Trophoblast cell (in vitro differentiated cells and primary cell): ENCODE data around the gene MINDY4B.
A peak's percentile ranks its signal among the peaks of the same experiment; 100 is the strongest.
"Not testable (repeated sequence)": the region's sequence is repeated elsewhere in the genome, so short reads cannot be mapped to it uniquely, and the experiment has no call there.

Experiments used
- DNase-seq, 2 donors: peaks; one replicate each; pipeline ENCODE4 v3.0.0-alpha.2; 2016
- H2AFZ ChIP-seq: 2 replicates; pipeline ENCODE4 v1.6.1; 2013; ENCODE audit warnings: low read length, moderate library complexity, mild to moderate bottlenecking; ENCODE audit not compliant: insufficient read depth, poor library complexity
- H2AK5ac ChIP-seq: 2 replicates; pipeline ENCODE4 v1.6.1; 2013; ENCODE audit warnings: mild to moderate bottlenecking, low read length
- H2BK120ac ChIP-seq: 2 replicates; pipeline ENCODE4 v1.6.1; 2013; ENCODE audit warnings: low read length, mild to moderate bottlenecking, moderate library complexity; ENCODE audit not compliant: insufficient read depth, poor library complexity
- H2BK12ac ChIP-seq: 2 replicates; pipeline ENCODE4 v1.6.1; 2013; ENCODE audit warnings: mild to moderate bottlenecking, low read length, moderate library complexity
- H2BK5ac ChIP-seq: 2 replicates; pipeline ENCODE4 v1.6.1; 2013; ENCODE audit warnings: low read length, low read depth, moderate library complexity, mild to moderate bottlenecking; ENCODE audit not compliant: poor library complexity
- H3K14ac ChIP-seq: 2 replicates; pipeline ENCODE4 v1.6.1; 2013; ENCODE audit warnings: mild to moderate bottlenecking, low read length
- H3K18ac ChIP-seq: 2 replicates; pipeline ENCODE4 v1.6.1; 2013; ENCODE audit warnings: mild to moderate bottlenecking, low read length
- H3K23ac ChIP-seq: 2 replicates; pipeline ENCODE4 v1.6.1; 2013; ENCODE audit warnings: low read length
- H3K27ac ChIP-seq: 2 replicates; pipeline ENCODE4 v1.5.1; 2013; ENCODE audit warnings: low read depth, mild to moderate bottlenecking, inconsistent platforms, low read length, moderate library complexity
- H3K27me3 ChIP-seq: 2 replicates; pipeline ENCODE4 v1.6.1; 2013; ENCODE audit warnings: inconsistent platforms, mild to moderate bottlenecking, low read length, moderate library complexity; ENCODE audit not compliant: insufficient read depth
- H3K36me3 ChIP-seq, 2 experiments: 1 replicate in 1 of 2; 2 replicates in 1 of 2; pipeline ENCODE4 v1.6.1; 2013; ENCODE audit warnings: low read length in 2 of 2, mild to moderate bottlenecking in 2 of 2, moderate library complexity in 1 of 2; ENCODE audit not compliant: insufficient read depth in 2 of 2, control insufficient read depth in 1 of 2
- H3K4ac ChIP-seq: 2 replicates; pipeline ENCODE4 v1.6.1; 2013; ENCODE audit warnings: low read depth, mild to moderate bottlenecking, low read length, moderate library complexity
- H3K4me1 ChIP-seq, 2 experiments: 1 replicate in 1 of 2; 2 replicates in 1 of 2; pipeline ENCODE4 v1.6.1; 2013; ENCODE audit warnings: low read length in 2 of 2, mild to moderate bottlenecking in 2 of 2, moderate library complexity in 1 of 2; ENCODE audit not compliant: insufficient read depth in 2 of 2, control insufficient read depth in 1 of 2
- H3K4me2 ChIP-seq: 2 replicates; pipeline ENCODE4 v1.6.1; 2013; ENCODE audit warnings: inconsistent platforms, mild to moderate bottlenecking, low read length, moderate library complexity
- H3K4me3 ChIP-seq: 2 replicates; pipeline ENCODE4 v1.5.1; 2013; ENCODE audit warnings: mild to moderate bottlenecking, low read depth, low read length, inconsistent platforms
- H3K79me1 ChIP-seq: one replicate; pipeline ENCODE4 v1.6.1; 2013; ENCODE audit warnings: low read length
- H3K79me2 ChIP-seq: 2 replicates; pipeline ENCODE4 v1.6.1; 2013; ENCODE audit warnings: low read length, mild to moderate bottlenecking; ENCODE audit not compliant: control insufficient read depth, insufficient read depth, poor library complexity
- H3K9ac ChIP-seq: 2 replicates; pipeline ENCODE4 v1.6.1; 2013; ENCODE audit warnings: mild to moderate bottlenecking, low read length
- H3K9me3 ChIP-seq: 2 replicates; pipeline ENCODE4 v1.6.1; 2013; ENCODE audit warnings: low read depth, mild to moderate bottlenecking, control low read depth, inconsistent platforms, low read length; ENCODE audit not compliant: insufficient read depth
- H4K12ac ChIP-seq: 2 replicates; pipeline ENCODE4 v1.6.1; 2013; ENCODE audit warnings: low read depth, mild to moderate bottlenecking, low read length, moderate library complexity
- H4K8ac ChIP-seq: 2 replicates; pipeline ENCODE4 v1.6.1; 2013; ENCODE audit warnings: low read depth, mild to moderate bottlenecking, low read length, moderate library complexity
- H4K91ac ChIP-seq: one replicate; pipeline ENCODE4 v1.6.1; 2013; ENCODE audit warnings: low read depth, mild to moderate bottlenecking, low read length, moderate library complexity
- WGBS: extraction: QIAGEN DNeasy Blood & Tissue Kit; methylation state at CpG from one replicate; pipeline ENCODE4 v1.1.7; 2013; ENCODE audit warnings: missing lambda C conversion rate; ENCODE audit not compliant: insufficient read length, insufficient coverage; ENCODE audit errors: extremely low coverage; 5-methylcytosine and 5-hydroxymethylcytosine counted together

The MINDY4B gene

GRCh38 chr3:150863921-150864320, 41.3 kb downstream of the MINDY4B start:
- not testable (repeated sequence) for H4K12ac ChIP-seq, H2AFZ ChIP-seq, H3K36me3 ChIP-seq, H2BK5ac ChIP-seq, H3K9me3 ChIP-seq, H3K79me1 ChIP-seq, H3K79me2 ChIP-seq, H4K8ac ChIP-seq, H3K4ac ChIP-seq, H3K27me3 ChIP-seq, H3K4me2 ChIP-seq, H3K18ac ChIP-seq, H2BK12ac ChIP-seq, H3K14ac ChIP-seq, H2AK5ac ChIP-seq, DNase-seq, H4K91ac ChIP-seq, H3K9ac ChIP-seq, H3K4me1 ChIP-seq, H3K4me3 ChIP-seq, H3K23ac ChIP-seq, H2BK120ac ChIP-seq, H3K27ac ChIP-seq
- WGBS: no CpG with 5 or more reads among the region's 5 CpGs

- no peaks in the 10 kb centered on the region for H3K79me2 ChIP-seq
- no peak overlapping the region for H2AFZ ChIP-seq
- H3K23ac ChIP-seq: no peak overlapping the region
- no peak overlapping the region for H2AK5ac ChIP-seq
- no peak for DNase-seq
- no peak overlapping the region for H3K4me2 ChIP-seq
- H3K27me3 ChIP-seq: no peaks in the 10 kb centered on the region
- WGBS: no CpG with 5 or more reads among the region's 2 CpGs
- no peak overlapping the region for H3K14ac ChIP-seq
- H3K4me3 ChIP-seq: no peak overlapping the region
- no peak overlapping the region for H3K27ac ChIP-seq
- H3K4me1 ChIP-seq: no peaks in the 10 kb centered on the region
- H4K91ac ChIP-seq: no peak overlapping the region
- H2BK12ac ChIP-seq: no peak overlapping the region
- no peaks in the 10 kb centered on the region for H3K79me1 ChIP-seq
- H3K4ac ChIP-seq: no peak overlapping the region
- H3K9ac ChIP-seq: no peak overlapping the region
- no peak overlapping the region for H2BK120ac ChIP-seq
- H3K9me3 ChIP-seq: no peaks in the 10 kb centered on the region
- H3K36me3 ChIP-seq: no peaks in the 10 kb centered on the region
- no peak overlapping the region for H4K8ac ChIP-seq
- H4K12ac ChIP-seq: no peak overlapping the region
- H3K18ac ChIP-seq: no peak overlapping the region
- no peak overlapping the region for H2BK5ac ChIP-seq
Observed at GRCh38 chr3:150861851-150862250, 43.4 kb downstream of the MINDY4B start.

GRCh38 chr3:150857936-150858335, 47.3 kb downstream of the MINDY4B start:
- not testable (repeated sequence) for H2AFZ ChIP-seq, H3K4me1 ChIP-seq, H3K79me1 ChIP-seq, H3K4ac ChIP-seq, H4K91ac ChIP-seq, H3K4me3 ChIP-seq, H2BK120ac ChIP-seq, H3K27me3 ChIP-seq, H4K12ac ChIP-seq, H3K23ac ChIP-seq, H3K27ac ChIP-seq, H2BK5ac ChIP-seq, H3K79me2 ChIP-seq, H2BK12ac ChIP-seq, H4K8ac ChIP-seq, H3K36me3 ChIP-seq, H3K14ac ChIP-seq, H2AK5ac ChIP-seq, H3K9ac ChIP-seq, H3K18ac ChIP-seq, H3K9me3 ChIP-seq, H3K4me2 ChIP-seq
- no CpG with 5 or more reads among the region's 8 CpGs for WGBS
- DNase-seq: peak; percentile 28 to 51

- no peaks in the 10 kb centered on the region for H3K9me3 ChIP-seq
- H3K4ac ChIP-seq: no peak overlapping the region
- H3K23ac ChIP-seq: no peak overlapping the region
- H3K27me3 ChIP-seq: no peaks in the 10 kb centered on the region
- no peaks in the 10 kb centered on the region for H3K4me1 ChIP-seq
- H4K91ac ChIP-seq: no peak overlapping the region
- no peak overlapping the region for H2BK12ac ChIP-seq
- no peaks in the 10 kb centered on the region for H3K79me2 ChIP-seq
- H2AFZ ChIP-seq: no peak overlapping the region
- H3K4me3 ChIP-seq: no peak overlapping the region
- no peak overlapping the region for H2BK5ac ChIP-seq
- no peak overlapping the region for H3K14ac ChIP-seq
- no peak for DNase-seq
- no peak overlapping the region for H4K12ac ChIP-seq
- no peak overlapping the region for H2BK120ac ChIP-seq
- no CpG with 5 or more reads among the region's 3 CpGs for WGBS
- no peaks in the 10 kb centered on the region for H3K79me1 ChIP-seq
- no peaks in the 10 kb centered on the region for H3K36me3 ChIP-seq
- H3K4me2 ChIP-seq: no peak overlapping the region
- H4K8ac ChIP-seq: no peak overlapping the region
- no peak overlapping the region for H3K27ac ChIP-seq
- H3K9ac ChIP-seq: no peak overlapping the region
- no peak overlapping the region for H2AK5ac ChIP-seq
- H3K18ac ChIP-seq: no peak overlapping the region
Observed at GRCh38 chr3:150850191-150850590, 55.0 kb downstream of the MINDY4B start.
